GM21528 (cell line): ENCODE measurements around the gene CEP44.
"Not testable (repeated sequence)": the region's sequence is repeated elsewhere in the genome, so short reads cannot be mapped to it uniquely, and the experiment has no call there.

ENCODE experiments used
- ATAC-seq: cut with Tn5 transposase; IDR thresholded peaks from one replicate; pipeline ENCODE4 v1.9.1; 2021; ENCODE audit warnings: mild to moderate bottlenecking, moderate library complexity; ENCODE audit not compliant: unreplicated experiment, low FRiP score

CEP44 gene

GRCh38 chr4:174380206-174380605 lies 96.5 kb downstream of the CEP44 start:
- not testable (repeated sequence) for ATAC-seq

DNA sequence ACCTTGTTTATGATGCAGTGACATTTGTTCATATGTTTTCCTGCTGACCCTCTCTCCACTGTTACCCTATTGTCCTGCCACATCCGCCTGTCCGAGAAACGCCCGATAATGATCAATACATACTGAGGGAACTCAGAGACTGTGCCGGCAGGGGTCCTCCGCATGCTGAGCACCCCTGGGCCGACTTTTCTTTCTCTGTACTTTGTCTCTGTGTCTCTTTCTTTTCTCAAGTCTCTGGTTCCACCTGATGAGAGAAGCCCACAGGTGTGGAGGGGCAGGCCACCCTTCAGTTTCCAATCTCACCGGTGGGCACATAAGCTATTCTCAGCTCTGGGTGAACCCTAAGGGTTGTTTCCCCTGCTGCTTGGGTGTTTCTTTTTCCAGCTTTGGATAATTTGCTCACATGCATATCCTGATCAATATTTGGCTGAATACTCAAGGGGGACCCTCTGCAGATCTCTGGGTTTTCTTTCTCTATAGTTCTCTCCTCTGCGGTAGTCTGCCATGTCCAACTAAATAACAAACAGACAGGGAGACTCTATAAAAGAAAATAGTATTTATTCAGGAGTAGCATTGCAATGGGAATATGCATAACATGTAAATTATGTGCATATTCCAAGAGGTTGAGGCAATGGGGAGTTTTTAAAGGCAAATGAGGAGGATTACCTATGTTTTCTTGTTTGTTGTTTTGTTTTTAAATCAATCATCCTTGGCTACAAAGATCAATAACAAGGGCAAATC lies 97.2 kb downstream of the CEP44 start:
- no peak for ATAC-seq

GRCh38 chr4:174381440-174381800 lies 97.7 kb downstream of the CEP44 start:
- ATAC-seq: no peak
